Activated naive CD4-positive, alpha-beta T cell treated with anti-CD3 and anti-CD28 coated beads, Interleukin-2, amount 50 U/mL, for 72 hours (primary cell): Measurements from ENCODE around the gene SNRNP48. TPM values are rescaled to one million over a fixed set of nuclear protein-coding genes. Genes with fewer than 3 reads are reported as not detected.

Source experiments
- ATAC-seq, 2 donors: fragments of 150-1000 bp; cut with Tn5 transposase; 2 replicates each; pipeline ENCODE4 v1.10.0; 2021; ENCODE audit warnings: mild to moderate bottlenecking in 2 of 2, moderate library complexity in 2 of 2
- DNase-seq, 2 donors: peaks; one replicate each; pipeline ENCODE4 v3.0.0; 2021 to 2022; ENCODE audit warnings: low spot score in 2 of 2
- H3K27ac Mint-ChIP-seq, 2 donors: one replicate each; pipeline ENCODE4 v1.8.0; 2022; ENCODE audit warnings: mild to moderate bottlenecking in 2 of 2, mixed read lengths in 2 of 2
- H3K36me3 Mint-ChIP-seq, 2 donors: one replicate each; pipeline ENCODE4 v1.8.0; 2022; ENCODE audit warnings: mixed read lengths in 2 of 2
- H3K9me3 Mint-ChIP-seq, 2 donors: one replicate each; pipeline ENCODE4 v1.8.0; 2022; ENCODE audit warnings: mixed read lengths in 2 of 2
- total RNA-seq, 2 donors: library from RNA; stranded (reverse); gene quantifications; one replicate each; pipeline ENCODE4 v1.2.3, GENCODE V29; 2022

Gene SNRNP48
- total RNA-seq, 2 donors from 2014 or later, result 20.3 to 31.1 TPM

DNA sequence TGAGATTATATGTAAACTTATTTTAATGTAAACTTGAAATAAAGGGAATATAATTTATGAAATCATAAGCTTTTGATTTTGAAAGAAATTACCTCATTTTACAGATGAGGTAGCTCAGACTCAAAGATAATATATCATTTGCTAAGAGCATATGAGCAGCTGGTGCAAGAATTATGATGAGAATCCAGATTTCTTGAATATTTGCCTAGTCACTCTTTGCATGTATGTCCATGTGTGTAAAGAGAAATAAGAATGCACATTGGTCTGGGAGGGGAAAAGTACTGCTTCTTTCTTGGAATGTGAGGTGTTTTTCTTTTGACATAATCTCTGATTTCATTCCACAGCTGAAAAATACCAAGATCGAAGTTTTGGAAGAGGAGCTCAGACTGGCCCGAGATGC, 11.1 kb upstream of the SNRNP48 start:
- H3K36me3 Mint-ChIP-seq, result no peaks in the 10 kb centered on the region
- H3K9me3 Mint-ChIP-seq, result no peaks in the 10 kb centered on the region
- DNase-seq, result no peak
- ATAC-seq, result no peak
- H3K27ac Mint-ChIP-seq, result no peak overlapping the region

DNA sequence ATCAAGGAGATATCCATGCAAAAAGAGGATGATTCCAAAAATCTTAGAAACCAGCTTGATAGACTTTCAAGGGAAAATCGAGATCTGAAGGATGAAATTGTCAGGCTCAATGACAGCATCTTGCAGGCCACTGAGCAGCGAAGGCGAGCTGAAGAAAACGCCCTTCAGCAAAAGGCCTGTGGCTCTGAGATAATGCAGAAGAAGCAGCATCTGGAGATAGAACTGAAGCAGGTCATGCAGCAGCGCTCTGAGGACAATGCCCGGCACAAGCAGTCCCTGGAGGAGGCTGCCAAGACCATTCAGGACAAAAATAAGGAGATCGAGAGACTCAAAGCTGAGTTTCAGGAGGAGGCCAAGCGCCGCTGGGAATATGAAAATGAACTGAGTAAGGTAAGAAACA, 10.1 kb upstream of the SNRNP48 start:
- DNase-seq (no peak), ATAC-seq (no peak)
- Mint-ChIP-seq H3K36me3 (no peaks in the 10 kb centered on the region), H3K9me3 (no peaks in the 10 kb centered on the region), H3K27ac (no peak overlapping the region)

DNA sequence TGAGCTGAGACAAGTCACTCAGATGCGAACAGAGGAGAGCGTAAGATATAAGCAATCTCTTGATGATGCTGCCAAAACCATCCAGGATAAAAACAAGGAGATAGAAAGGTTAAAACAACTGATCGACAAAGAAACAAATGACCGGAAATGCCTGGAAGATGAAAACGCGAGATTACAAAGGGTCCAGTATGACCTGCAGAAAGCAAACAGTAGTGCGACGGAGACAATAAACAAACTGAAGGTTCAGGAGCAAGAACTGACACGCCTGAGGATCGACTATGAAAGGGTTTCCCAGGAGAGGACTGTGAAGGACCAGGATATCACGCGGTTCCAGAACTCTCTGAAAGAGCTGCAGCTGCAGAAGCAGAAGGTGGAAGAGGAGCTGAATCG, 9.5 kb upstream of the SNRNP48 start:
- Mint-ChIP-seq H3K9me3 (no peaks in the 10 kb centered on the region), H3K27ac (no peak overlapping the region), H3K36me3 (no peaks in the 10 kb centered on the region)
- DNase-seq (no peak), ATAC-seq (no peak)

GRCh38 chr6:7580927-7581618, 8.9 kb upstream of the SNRNP48 start:
- DNase-seq (no peak), ATAC-seq (no peak)
- H3K36me3 Mint-ChIP-seq, result no peaks in the 10 kb centered on the region
- no peaks in the 10 kb centered on the region for H3K9me3 Mint-ChIP-seq
- no peak overlapping the region for H3K27ac Mint-ChIP-seq

- ATAC-seq (no peak), DNase-seq (no peak)
- Mint-ChIP-seq H3K9me3 (no peaks in the 10 kb centered on the region), H3K36me3 (peaks cover 6 to 8% of the 10 kb centered on the region in 2 donors), H3K27ac (no peak overlapping the region)
These were observed 4.6 kb upstream of the SNRNP48 start for GRCh38 chr6:7585287-7585930.

DNA sequence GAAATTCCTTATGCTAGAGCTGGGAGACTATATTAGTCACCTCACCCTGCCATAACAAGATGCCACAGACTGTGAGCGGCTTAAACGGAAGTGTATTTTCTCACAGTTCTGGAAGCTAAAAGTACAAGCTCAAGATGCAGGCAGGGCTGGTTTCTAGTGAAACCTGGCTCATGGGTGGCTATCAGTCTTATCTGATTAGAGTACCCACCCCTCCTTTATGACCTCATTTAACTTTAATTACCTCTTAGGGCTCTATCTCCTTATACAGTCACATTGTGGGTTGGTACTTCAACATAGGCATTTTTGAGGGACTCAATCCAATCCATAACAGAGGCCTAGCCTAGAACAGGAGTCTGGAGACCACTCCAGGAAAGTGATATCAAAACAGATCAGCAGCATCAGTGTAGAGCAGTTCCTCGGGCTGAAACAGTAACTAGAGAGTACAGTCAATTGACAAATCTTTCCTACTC, 2.3 kb upstream of the SNRNP48 start:
- H3K9me3 Mint-ChIP-seq, result no peaks in the 10 kb centered on the region
- no peak for DNase-seq
- no peak overlapping the region for H3K27ac Mint-ChIP-seq
- ATAC-seq, result no peak
- peaks cover 13 to 15% of the 10 kb centered on the region in 2 donors for H3K36me3 Mint-ChIP-seq

DNA sequence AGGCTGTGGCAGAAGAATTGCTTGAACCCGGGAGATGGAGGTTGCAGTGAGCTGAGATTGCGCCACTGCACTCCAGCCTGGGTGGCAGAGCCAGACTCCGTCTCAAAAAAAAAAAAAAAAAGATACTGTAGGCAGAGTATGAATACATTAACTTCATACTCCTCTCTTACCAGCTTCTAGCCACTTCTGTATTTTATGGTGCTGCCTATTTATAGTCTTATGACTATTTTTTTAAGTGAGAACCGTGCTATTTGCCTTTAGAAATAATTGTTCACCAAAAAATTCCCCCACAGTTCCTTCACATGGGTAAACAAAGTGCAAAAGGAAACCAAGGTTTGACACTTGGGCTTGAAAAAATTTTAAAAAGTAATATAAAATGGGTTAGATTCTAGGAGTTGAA, 1.5 kb upstream of the SNRNP48 start:
- H3K9me3 Mint-ChIP-seq, result no peaks in the 10 kb centered on the region
- ATAC-seq, result no peak
- H3K36me3 Mint-ChIP-seq, result peaks cover 13 to 15% of the 10 kb centered on the region in 2 donors
- H3K27ac Mint-ChIP-seq, result no peak overlapping the region
- no peak for DNase-seq

- DNase-seq, result no peak
These were observed 777 bp upstream of the SNRNP48 start for GRCh38 chr6:7589221-7589620.

DNA sequence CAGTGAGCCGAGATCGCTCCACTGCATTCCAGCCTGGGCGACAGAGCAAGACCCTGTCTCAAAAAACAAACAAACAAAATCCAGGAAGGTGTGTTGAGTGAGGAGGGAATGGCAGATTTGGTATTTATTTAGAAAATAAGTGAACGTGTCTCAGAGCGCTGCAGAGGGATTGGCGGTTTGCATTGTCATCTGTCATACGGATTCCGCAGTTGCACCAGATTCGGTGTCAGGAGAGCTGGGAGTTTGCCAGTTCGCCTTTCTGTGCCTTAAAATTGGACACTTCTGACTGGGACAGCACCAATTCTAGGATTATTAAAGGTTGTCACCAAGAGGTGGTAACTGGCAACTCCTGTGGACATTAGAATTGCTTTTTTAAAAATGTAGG, 912 bp downstream of the SNRNP48 start:
- Mint-ChIP-seq H3K9me3 (no peaks in the 10 kb centered on the region), H3K36me3 (peaks cover 13 to 15% of the 10 kb centered on the region in 2 donors), H3K27ac (peak overlapping the region; percentile 91 to 99)
- ATAC-seq (no peak), DNase-seq (no peak)

More at GRCh38 chr6:7589221-7589620, 777 bp upstream of the SNRNP48 start:
- Mint-ChIP-seq H3K9me3 (no peaks in the 10 kb centered on the region), H3K36me3 (peaks cover 13 to 15% of the 10 kb centered on the region in 2 donors), H3K27ac (peak overlapping the region in 1 of 2 donors; percentile 91)
- no peak for ATAC-seq

DNA sequence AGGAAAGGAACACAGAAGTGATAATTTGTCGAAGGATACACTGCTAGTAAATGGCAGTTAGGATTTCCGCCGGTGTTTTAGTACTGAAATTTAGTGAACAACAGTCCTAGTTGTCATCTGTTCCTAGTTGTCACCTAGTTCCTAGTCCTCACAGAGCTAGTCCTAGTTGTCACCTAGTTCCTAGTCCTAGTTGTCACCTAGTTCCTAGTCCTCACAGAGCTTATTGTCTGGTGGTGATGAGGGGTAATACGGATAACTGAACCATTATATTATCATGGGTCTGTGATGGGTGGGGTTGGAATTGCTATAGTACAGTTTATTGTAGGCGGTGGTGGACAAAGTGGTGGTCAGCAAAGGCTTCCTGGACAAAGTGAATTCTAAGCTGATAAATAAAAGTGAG, 1.8 kb downstream of the SNRNP48 start:
- ATAC-seq, result no peak
- H3K9me3 Mint-ChIP-seq, result no peaks in the 10 kb centered on the region
- H3K27ac Mint-ChIP-seq, result no peak overlapping the region
- no peak for DNase-seq
- H3K36me3 Mint-ChIP-seq, result peaks cover 13 to 15% of the 10 kb centered on the region in 2 donors

- Mint-ChIP-seq H3K9me3 (no peaks in the 10 kb centered on the region), H3K36me3 (peaks cover 13 to 15% of the 10 kb centered on the region in 2 donors), H3K27ac (no peak overlapping the region)
- DNase-seq (no peak), ATAC-seq (no peak)
These were observed 3.2 kb downstream of the SNRNP48 start for GRCh38 chr6:7593229-7593628.

- Mint-ChIP-seq H3K9me3 (no peaks in the 10 kb centered on the region), H3K36me3 (peaks cover 13 to 14% of the 10 kb centered on the region in 2 donors), H3K27ac (no peak overlapping the region)
- no peak for DNase-seq
- ATAC-seq, result no peak
These were observed 4.7 kb downstream of the SNRNP48 start for GRCh38 chr6:7594579-7595125.

DNA sequence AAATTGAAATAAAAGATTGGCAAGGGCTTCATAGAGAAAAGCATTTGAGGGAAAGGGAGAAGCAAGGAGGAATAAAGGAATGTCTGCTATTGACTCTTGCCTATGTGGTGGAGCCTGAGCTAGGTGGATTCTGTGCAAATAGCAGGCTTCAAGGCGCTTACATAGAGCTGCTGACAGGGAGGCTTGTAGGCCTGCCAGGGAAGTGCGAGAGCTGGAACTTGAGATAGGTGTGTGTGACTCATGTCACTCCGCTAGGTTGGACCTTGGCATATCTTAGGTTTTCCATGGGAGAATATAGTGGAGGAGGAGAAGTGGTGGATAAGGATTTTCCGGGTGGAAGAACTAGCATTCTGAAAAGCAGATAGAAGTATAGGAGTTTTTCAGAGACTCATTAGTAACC, 14.0 kb downstream of the SNRNP48 start:
- H3K36me3 Mint-ChIP-seq, result peaks cover 23 to 28% of the 10 kb centered on the region in 2 donors
- peak overlapping the region in 1 of 2 donors; percentile 63 for H3K27ac Mint-ChIP-seq
- DNase-seq (no peak), ATAC-seq (peak in 1 of 2 donors; percentile 25)
- no peaks in the 10 kb centered on the region for H3K9me3 Mint-ChIP-seq

DNA sequence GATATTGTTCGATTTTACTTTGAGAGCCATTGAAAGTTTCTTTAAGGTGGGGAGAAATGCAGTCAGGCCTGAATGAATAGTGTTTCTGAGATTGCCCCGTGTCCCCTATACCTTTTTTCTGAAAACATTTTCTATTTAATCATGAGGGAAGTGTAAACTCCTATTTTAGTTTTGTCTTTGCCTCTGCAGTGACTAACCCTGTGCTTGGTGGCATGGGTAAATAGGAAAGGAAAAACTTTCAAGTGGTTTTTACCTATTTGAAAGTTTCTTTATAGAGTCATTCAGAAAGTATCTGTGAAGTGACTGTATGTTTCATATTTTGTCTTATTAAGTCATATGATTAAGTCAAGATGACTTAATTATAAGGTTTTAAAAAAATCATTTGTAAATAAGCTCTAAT, 14.5 kb downstream of the SNRNP48 start:
- peak; percentile 90 to 97 for ATAC-seq
- DNase-seq, result no peak
- Mint-ChIP-seq H3K27ac (peak overlapping the region in 1 of 2 donors; percentile 63), H3K36me3 (peaks cover 23 to 28% of the 10 kb centered on the region in 2 donors), H3K9me3 (no peaks in the 10 kb centered on the region)

GRCh38 chr6:7615611-7616383, 25.8 kb downstream of the SNRNP48 start:
- no peaks in the 10 kb centered on the region for H3K36me3 Mint-ChIP-seq
- DNase-seq, result peak in 1 of 2 donors; percentile 42
- peak; percentile 45 to 82 for ATAC-seq
- H3K27ac Mint-ChIP-seq, result no peak overlapping the region
- H3K9me3 Mint-ChIP-seq, result no peaks in the 10 kb centered on the region

DNA sequence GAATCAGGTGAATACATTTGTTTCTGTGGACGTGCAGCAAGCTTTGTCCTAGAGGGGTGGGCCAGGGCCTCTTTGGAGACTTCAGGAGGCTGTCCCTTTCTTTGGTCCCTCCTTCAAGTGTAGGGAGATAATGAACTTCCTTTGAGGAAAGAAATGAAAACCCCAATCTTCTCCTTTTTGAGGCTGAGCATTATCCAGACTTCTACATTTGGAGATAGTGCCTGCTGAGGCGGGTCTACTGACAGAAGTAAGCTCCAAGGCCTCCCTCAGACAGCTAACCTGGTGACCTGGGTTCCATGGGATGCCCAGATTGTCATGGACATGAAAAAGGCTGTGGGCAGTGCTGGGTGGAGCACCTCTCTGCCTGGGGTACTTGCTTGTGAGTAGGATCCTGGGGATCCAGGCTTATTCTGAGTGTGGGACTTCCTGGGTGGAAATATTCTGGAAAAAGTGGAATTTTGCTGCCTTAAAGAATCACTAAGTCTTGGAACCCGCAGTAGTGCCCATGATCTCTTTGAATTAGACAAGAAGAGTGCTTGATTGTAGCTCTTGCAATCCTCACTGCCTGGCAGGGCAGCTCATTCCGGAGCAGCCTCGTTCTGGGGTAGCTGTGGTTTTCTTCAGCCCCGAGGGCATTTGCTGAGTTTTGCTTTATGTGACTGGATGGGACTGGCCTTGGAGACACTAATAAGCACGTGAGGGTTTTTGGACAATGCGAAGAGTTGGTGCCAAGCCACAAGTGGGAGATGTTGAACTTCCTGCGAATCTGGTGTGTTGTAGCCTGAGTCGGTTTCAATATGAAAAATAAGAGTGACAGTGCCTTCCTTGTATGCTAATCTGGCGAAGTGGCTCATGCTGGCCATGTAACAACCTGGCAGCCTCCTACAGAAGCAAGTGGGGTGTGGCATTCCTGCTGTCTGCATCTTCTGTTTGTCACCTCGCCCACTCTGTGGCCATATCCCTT, 28.1 kb downstream of the SNRNP48 start:
- ATAC-seq (peak; percentile 50 to 62), DNase-seq (peak in 1 of 2 donors; percentile 20)
- H3K36me3 Mint-ChIP-seq, result no peaks in the 10 kb centered on the region
- H3K9me3 Mint-ChIP-seq, result no peaks in the 10 kb centered on the region
- peak overlapping the region; percentile 12 to 15 for H3K27ac Mint-ChIP-seq
